A673 (cell line): ENCODE results near the gene ZC3H12D. TPM values are rescaled to one million over a fixed set of nuclear protein-coding genes. Genes with fewer than 3 reads are reported as not detected.

Experiments
- BruUV-seq: library from RNA; stranded (reverse); fragments of 400-500 nt; replicated peaks from 2 replicates; lab custom pipeline; 2021; lab: Mats Ljungman, UMichigan
- CTCF ChIA-PET: fragments of 300-600 bp; sonication (Branson Sonifier 250); formaldehyde crosslinking; loops from one replicate; lab custom pipeline; 2022; ENCODE audit warnings: antibody characterized with exemption; lab: Charles Lee
- POLR2A ChIA-PET: fragments of 300-600 bp; sonication (Branson Sonifier 250); formaldehyde crosslinking; loops from one replicate; lab custom pipeline; 2022; ENCODE audit warnings: antibody characterized with exemption; ENCODE audit not compliant: low non-redundant PET; lab: Charles Lee
- DNase-seq: peaks from one replicate; pipeline ENCODE4 v3.0.0-alpha.2; 2015; ENCODE audit warnings: low spot score
- H3K27ac ChIP-seq: fragments of 200-600 bp; sonication (generic); 2 replicates; pipeline ENCODE4 v1.5.1; 2016; ENCODE audit warnings: mixed run types, low read depth, mild to moderate bottlenecking, mixed read lengths, antibody characterized with exemption, low read length; ENCODE audit not compliant: poor library complexity, severe bottlenecking
- H3K27me3 ChIP-seq: fragments of 200-600 bp; sonication (generic); replicated peaks from 2 replicates; pipeline ENCODE4 v1.6.1; 2017; ENCODE audit warnings: mixed run types, low read depth, mild to moderate bottlenecking, mixed read lengths, antibody characterized with exemption, low read length; ENCODE audit not compliant: insufficient read depth, poor library complexity
- H3K36me3 ChIP-seq: fragments of 200-600 bp; sonication (generic); 2 replicates; pipeline ENCODE4 v1.6.1; 2016; ENCODE audit warnings: mixed run types, mild to moderate bottlenecking, mixed read lengths, antibody characterized with exemption, low read length; ENCODE audit not compliant: insufficient read depth, poor library complexity, severe bottlenecking
- H3K4me1 ChIP-seq: fragments of 200-600 bp; sonication (generic); 2 replicates; pipeline ENCODE4 v1.6.1; 2017; ENCODE audit warnings: mixed run types, mild to moderate bottlenecking, mixed read lengths, antibody characterized with exemption, low read length; ENCODE audit not compliant: insufficient read depth, poor library complexity, severe bottlenecking
- H3K4me3 ChIP-seq: fragments of 200-600 bp; sonication (generic); 2 replicates; pipeline ENCODE4 v1.5.1; 2016; ENCODE audit warnings: low read depth, mixed run types, mild to moderate bottlenecking, mixed read lengths, low read length; ENCODE audit not compliant: poor library complexity, severe bottlenecking
- H3K9me3 ChIP-seq: fragments of 200-600 bp; sonication (generic); 2 replicates; pipeline ENCODE4 v1.6.1; 2016; ENCODE audit warnings: mixed run types, low read depth, mild to moderate bottlenecking, mixed read lengths, antibody characterized with exemption, low read length; ENCODE audit not compliant: poor library complexity, severe bottlenecking
- EZH2 ChIP-seq: fragments of 200-600 bp; sonication (generic); IDR thresholded peaks from 2 replicates; pipeline ENCODE4 v1.6.1; 2017; ENCODE audit warnings: borderline replicate concordance, low read depth, mild to moderate bottlenecking, mixed read lengths, antibody characterized with exemption, low read length; ENCODE audit not compliant: poor library complexity, severe bottlenecking
- intact Hi-C: fragments of 100-400 bp; cut with micrococcal nuclease; formaldehyde crosslinking; loops from one replicate; pipeline ENCODE4 v1.10.0; 2022; ENCODE audit not compliant: unreplicated experiment
- total RNA-seq: library from RNA; stranded (reverse); gene quantifications from 2 replicates; pipeline ENCODE4 v1.2.3, GENCODE V29; 2021
- TF ChIP-seq, protein P1 (sequence below): fragments of 300-800, 200-600 bp; sonication (generic); conservative IDR thresholded peaks from 2 replicates; pipeline ENCODE4 v1.5.1; 2017; ENCODE audit warnings: low read depth, mild to moderate bottlenecking, antibody characterized with exemption, low read length, moderate library complexity, mixed read lengths

The ZC3H12D gene
- total RNA-seq, 1 experiment from 2014 or later, result 0.30 TPM

DNA sequence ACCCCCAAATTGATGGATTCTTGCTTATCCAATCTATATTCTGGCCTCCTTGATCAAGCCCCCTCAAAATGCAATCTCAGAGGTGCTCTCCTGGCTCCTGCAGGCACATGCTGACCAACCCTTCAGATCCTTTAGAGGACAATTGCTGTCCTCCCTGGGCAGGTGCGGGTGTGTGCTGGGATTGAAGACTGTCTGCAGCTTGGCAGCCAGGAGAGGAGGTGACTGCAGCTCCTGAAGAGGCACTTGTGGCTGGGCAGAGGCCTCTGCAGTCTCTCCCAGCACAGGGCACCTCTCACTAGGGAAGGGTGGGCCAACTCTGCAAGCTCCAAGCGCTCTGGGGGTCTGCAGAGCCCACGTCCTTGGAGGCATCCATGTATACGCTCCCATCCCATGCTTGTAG lies 56.2 kb downstream of the ZC3H12D start:
- no peaks in the 10 kb centered on the region for H3K4me1 ChIP-seq
- ChIA-PET CTCF (no interaction called here), POLR2A (no interaction called here)
- no peak overlapping the region for H3K4me3 ChIP-seq
- no peak for DNase-seq
- no peaks in the 10 kb centered on the region for H3K9me3 ChIP-seq
- no peaks in the 10 kb centered on the region for H3K36me3 ChIP-seq
- no TSS peak for BruUV-seq
- no peak overlapping the region for H3K27ac ChIP-seq
- TF ChIP-seq, protein P1, sequence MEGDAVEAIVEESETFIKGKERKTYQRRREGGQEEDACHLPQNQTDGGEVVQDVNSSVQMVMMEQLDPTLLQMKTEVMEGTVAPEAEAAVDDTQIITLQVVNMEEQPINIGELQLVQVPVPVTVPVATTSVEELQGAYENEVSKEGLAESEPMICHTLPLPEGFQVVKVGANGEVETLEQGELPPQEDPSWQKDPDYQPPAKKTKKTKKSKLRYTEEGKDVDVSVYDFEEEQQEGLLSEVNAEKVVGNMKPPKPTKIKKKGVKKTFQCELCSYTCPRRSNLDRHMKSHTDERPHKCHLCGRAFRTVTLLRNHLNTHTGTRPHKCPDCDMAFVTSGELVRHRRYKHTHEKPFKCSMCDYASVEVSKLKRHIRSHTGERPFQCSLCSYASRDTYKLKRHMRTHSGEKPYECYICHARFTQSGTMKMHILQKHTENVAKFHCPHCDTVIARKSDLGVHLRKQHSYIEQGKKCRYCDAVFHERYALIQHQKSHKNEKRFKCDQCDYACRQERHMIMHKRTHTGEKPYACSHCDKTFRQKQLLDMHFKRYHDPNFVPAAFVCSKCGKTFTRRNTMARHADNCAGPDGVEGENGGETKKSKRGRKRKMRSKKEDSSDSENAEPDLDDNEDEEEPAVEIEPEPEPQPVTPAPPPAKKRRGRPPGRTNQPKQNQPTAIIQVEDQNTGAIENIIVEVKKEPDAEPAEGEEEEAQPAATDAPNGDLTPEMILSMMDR, result no peak
- TF ChIP-seq EZH2, result no peak
- intact Hi-C loops, result no loop called here
- H3K27me3 ChIP-seq, result no peaks in the 10 kb centered on the region

DNA sequence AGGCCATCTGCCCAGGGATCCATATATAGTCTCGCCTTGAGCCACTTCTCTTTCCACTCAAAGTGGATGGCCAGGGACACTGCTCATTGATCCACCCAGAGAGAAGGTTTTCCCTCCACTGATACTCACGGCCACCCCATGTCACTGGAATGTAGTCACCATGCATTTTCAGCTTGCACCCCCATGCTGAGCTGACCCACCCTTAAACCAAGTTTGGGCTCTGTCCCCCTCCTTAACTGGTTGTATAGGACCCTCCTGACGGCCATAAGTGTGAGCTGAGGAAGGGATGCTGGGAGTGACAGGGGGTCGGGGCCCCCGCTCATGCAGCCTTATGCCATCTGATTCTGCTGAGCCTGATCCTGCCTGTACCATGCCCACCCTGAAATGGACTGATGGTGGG lies 59.1 kb downstream of the ZC3H12D start:
- CTCF ChIA-PET, result no interaction called here
- POLR2A ChIA-PET, result no interaction called here

GRCh38 chr6:149425224-149425623 lies 59.6 kb downstream of the ZC3H12D start:
- no TSS peak for BruUV-seq

More for the DNA sequence above, 59.1 kb downstream of the ZC3H12D start:
- Histone ChIP-seq H3K4me1 (no peaks in the 10 kb centered on the region), H3K27me3 (no peaks in the 10 kb centered on the region), H3K36me3 (no peaks in the 10 kb centered on the region), H3K4me3 (no peak overlapping the region), H3K9me3 (no peaks in the 10 kb centered on the region), H3K27ac (no peak overlapping the region)
- DNase-seq, result no peak
- no TSS peak for BruUV-seq
- TF ChIP-seq EZH2, result no peak
- TF ChIP-seq, protein P1, result no peak
- intact Hi-C loops, result no loop called here

More at GRCh38 chr6:149425224-149425623, 59.6 kb downstream of the ZC3H12D start:
- no peak for DNase-seq
- no peak overlapping the region for H3K27ac ChIP-seq
- H3K4me3 ChIP-seq, result no peak overlapping the region
- no peak for TF ChIP-seq EZH2
- TF ChIP-seq, protein P1, result no peak
- ChIA-PET POLR2A (interaction anchor here (0.6 kb wide), 1 partner anchor 82 kb away, joined by 5 read pairs; no protein-coding TSS in a partner anchor), CTCF (no interaction called here)
- intact Hi-C loops, result no loop called here
- no peaks in the 10 kb centered on the region for H3K4me1 ChIP-seq
- H3K27me3 ChIP-seq, result no peaks in the 10 kb centered on the region
- H3K9me3 ChIP-seq, result no peaks in the 10 kb centered on the region
- H3K36me3 ChIP-seq, result no peaks in the 10 kb centered on the region
